SW 1271 (cell line): ENCODE results near the gene LRRC37B.
"Not testable (repeated sequence)": the region's sequence is repeated elsewhere in the genome, so short reads cannot be mapped to it uniquely, and the experiment has no call there.

Experiments used
- DNase-seq, 2 experiments: peaks; one replicate each; lab custom pipeline; 2025; lab: John Stamatoyannopoulos, UW

LRRC37B gene

GRCh38 chr17:32086833-32087232, 79.7 kb downstream of the LRRC37B start:
- not testable (repeated sequence) for DNase-seq

DNA sequence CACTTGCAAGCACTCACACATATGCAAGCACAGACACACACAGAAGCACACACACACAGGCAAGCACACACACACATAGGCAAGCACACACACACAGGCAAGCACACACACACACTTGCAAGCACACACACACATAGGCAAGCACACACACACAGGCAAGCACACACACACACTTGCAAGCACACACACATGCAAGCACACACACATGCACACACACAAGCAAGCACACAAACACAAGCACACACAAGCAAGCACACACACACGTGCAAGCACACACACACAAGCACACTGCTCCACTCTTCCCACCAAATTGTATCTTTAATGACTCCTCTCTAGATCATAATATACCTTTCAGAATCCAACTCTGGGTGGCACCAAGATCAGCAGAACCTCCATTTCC, 84.9 kb downstream of the LRRC37B start:
- DNase-seq: not testable (repeated sequence)

DNA sequence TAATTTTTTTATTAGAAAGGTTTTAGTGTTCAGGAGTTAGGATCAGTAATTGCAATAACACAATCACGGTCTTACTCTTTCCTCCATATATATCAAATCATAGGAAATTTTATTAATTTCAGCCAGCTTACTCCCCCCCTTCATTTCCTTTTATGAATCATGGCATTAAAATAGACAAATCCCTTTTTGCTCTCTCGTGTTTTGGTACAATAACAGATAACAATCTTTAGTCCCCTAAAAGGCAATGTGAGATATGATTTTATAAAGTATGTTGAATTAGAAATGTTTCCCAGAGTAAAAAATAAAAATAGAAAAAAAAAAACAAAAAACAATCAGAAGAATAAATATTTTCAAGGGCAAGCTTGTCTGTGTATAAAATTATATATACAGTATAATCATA, 92.5 kb downstream of the LRRC37B start:
- no peak for DNase-seq

DNA sequence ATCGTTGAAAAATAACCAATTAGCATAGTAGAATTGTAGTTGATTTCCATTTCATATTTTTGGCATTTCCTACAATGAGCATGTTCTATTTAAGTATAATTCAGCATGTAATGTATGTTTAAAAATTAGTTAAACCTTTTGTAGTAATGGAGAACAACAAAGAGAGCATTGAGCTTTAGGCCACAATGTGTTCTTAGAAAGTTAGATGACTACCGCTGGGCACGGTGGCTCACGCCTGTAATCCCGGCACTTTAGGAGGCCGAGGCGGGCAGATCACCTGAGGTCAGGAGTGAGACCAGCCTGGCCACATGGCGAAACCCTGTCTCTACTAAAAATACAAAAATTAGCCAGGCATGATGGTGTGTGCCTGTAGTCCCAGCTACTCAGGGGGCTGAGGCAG, 93.1 kb downstream of the LRRC37B start:
- DNase-seq: not testable (repeated sequence)

DNA sequence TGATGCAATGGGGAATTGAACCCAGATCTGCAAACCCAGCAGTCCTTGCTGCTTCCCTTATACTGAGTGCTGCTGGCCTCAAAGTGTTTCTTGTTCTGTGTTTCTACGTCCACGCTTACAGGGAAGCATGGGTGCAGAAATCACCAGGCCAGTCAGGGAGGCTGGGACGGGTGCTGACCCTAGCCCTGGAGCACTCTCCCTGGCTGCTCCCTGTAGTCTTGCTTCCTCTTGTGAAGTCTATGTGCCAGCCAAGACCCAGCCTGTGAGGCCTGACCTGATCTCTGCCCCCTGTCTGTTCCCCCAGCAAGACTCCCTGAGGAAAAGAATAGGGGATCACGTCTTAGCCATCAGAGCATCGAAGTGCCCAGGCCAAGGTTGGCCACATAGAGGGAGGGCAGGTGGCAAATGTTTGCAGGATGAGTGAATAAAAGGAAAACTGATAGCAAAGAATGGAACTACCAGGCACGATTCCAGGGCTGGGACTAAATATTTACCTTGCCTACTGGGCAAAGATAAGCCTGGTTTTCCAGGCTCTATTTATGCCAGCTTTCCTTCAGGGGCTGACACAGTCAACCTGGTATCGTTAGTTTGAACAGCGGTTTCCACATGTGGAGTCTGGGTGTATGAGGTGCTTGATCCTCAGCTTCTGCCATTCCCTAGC, 93.9 kb downstream of the LRRC37B start:
- no peak for DNase-seq

DNA sequence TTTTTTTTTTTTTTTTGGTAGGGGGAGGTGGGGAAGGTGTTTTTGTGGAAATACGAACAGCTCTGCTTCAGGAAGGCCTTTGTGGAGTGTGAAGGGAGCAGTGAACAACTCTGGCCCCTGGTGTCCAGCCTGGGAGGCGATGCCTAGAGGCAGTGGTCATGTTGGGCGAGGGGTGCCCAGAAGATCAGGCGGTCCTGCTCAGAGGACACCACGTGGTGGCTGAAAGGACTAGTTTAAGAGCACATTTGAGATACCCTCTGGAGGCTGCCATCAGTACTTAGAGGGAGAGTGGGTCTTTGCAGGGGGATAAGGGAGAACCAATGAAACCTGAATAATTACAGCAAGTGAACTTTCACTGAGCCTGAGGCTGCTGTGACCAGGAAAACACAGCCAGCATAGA, 95.0 kb downstream of the LRRC37B start:
- DNase-seq: no peak

- DNase-seq: no peak
Observed at GRCh38 chr17:32102646-32103186, 95.5 kb downstream of the LRRC37B start.
